ENCODE data around the gene DEFB112.

DEFB112 gene, protein sequence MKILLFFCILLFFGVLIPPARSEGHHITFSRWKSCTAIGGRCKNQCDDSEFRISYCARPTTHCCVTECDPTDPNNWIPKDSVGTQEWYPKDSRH

DNA sequence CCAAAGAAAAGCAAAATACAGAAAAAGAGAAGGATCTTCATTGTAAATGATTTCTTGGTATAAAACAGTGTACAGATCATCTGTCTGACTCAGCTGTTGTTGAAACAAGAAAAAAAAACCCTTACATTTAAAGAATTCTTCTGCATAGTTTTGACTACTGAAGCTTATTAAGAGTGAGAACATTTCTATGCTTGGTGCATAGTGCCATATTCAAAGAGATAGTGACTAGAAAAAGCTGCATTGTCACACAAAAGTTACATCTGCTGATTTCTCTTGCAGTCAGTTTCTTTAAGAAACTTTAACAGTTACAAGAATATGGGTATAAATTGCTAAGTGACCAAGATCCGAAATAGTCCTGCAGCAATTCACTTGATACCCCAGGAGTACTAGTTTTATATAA, at the start of gene DEFB112:
Gene DEFB112, minus strand, starts transcription at position 101 of the 400 bp plus-strand sequence. Its CDS starts 60 bp downstream, at position 41.
- no peak for DNase-seq (ENCODE audit: low spot score)

DNA sequence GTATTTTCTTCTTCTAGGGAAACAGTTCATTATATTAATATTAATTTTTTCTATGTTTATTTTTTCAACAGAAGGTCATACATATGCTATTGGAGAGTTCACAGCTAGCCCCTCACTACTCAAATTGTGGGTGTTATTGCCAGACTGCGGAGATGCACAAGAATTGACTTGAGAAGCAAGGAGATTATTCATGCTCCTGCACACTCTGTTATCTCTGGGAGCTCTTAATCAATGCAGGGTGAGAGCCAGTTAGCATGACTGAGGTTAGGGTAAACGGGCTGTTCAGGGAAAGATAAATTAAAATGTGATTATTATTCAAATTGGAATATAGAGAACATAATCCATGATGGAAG, 48.9 kb upstream of the DEFB112 start:
- DNase-seq (ENCODE audit: low spot score), result no peak

DNA sequence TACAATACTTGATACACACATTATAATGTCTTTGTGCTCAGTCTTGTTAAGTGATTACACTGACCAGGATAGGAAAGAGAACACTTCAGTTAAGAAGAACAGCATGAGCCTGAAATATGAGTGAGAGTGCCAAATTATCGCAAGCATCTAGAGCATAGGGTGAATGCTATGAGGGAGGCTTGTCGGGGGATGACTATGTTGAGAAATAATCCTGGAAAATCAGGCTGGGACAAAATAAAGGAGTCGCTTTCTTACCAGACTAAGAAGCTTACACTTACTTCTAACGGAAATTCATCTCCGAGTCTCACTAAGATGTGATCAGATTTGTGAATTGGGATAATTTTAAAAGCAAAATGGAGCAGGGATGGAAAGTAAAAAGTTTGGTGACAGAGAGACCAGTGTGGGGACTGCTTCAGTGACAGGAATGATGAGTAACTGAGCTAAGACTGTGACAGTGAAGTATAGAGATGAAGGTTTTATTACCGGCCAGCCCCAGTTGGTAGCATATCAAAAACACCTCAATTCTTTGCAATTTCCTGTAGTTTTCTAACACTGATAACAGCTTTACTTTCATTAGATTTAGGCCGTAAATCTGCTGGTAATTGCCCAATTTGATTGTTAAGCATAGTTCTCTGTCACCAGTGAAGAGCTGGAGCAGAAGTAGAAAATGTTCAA, 48.4 kb upstream of the DEFB112 start:
- no peak for DNase-seq (ENCODE audit: low spot score)

DNA sequence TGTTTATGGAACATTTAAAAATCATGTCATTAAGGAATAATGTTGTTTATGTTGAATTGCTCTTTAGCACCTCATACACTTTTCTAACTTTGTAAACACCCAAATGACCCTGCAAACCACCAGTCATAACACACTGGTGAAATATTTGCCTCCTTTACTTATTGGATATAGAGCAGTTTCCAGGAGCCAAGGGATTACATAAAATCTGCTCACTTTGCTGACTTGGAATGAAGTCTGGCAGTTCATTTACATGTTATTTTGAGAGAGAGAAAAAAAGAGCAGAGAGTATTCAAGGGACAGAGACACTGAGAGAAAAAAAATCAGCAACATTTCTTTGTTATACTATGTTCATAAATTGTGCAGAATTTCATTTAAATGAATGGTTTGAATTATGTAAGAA, 46.6 kb upstream of the DEFB112 start:
- no peak for DNase-seq (ENCODE audit: low spot score)

DNA sequence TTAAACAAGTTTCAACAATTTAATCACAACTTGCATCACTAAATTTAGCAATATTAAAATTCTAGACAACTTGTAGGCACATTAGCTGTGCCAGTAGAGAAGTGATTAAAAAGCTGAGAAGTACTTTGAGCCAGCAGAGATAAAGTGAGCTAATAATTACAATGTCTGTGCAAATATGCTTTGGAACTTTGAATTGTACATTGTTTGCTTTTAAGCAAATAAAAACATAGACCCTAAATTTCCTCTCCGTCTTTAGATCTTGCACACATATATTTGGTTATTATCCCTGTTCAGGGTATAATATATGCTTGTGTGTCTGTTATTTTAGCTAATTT, 44.2 kb upstream of the DEFB112 start:
- no peak for DNase-seq (ENCODE audit: low spot score)

DNA sequence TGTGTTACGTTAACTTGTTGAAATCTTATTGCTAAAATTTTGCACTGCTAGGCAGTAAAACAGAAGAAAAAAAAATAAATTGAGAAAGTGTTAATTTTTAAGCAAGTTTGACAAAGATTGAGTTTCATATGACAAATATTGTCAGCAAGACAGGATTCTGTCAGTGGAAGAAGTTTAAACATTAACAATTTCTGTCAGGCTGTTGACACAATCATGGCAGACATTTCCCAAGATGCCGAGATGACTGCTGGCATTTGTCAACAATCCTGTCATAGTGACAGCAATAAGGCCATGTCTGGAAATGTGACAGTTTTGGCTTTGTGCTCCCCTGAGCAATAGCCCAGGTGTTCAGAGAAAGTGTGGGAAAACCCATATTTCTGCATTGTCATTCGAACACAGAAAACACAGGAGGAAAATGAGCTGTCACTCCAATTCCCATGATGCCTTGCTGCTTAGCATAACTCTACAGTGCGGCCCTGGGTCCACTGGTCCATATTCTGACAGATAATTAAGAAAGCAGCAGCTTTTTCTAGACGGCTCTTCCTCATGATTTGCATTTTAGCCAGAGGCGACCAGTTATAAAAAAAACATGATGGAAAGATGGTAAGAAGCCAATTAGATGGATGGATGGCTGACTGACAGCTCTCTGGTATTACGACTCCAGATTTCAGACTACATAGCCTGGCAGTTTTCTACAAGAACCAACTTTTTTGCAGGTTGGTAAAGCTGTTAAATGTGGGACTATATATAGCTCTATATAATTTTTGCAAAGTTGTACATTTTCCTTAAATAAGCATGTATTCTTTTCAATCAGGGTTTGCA, 43.6 kb upstream of the DEFB112 start:
- DNase-seq (ENCODE audit: low spot score), result no peak

DNA sequence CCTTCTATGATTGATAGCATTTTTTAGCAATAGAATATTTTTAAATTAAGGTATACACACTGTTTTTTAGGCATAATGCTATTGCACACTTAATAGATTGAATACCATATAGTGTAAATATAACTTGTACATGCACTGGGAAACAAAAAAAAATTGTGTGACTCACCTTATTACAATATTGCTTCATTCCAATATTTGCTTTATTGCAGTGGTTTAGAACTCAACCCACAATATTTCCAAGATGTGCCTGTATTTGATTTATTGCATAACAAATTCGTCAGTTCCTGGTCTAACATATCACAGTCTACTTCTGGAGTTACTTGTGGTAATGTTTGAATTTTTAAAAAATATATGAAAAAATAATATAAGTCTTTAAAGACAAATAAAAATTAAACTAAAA, 41.9 kb upstream of the DEFB112 start:
- no peak for DNase-seq (ENCODE audit: low spot score)

DNA sequence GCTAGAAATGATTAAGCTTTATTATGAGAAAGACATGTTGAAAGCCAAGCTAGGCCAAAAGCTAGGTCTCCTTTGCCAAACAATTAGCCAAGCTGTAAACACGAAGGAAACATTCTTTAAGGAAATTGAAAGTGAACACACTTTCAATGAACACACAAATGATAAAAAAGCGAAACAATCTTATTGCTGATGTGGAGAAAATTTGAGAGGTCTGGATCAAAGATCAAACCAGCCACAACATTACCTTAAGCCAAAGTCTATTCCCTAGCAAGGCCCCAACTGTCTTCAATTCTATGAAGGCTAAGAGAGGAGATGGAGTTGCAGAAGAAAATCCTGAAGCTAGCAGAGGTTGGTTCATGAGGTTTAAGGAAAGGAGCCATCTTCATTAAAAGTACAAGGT, 40.2 kb upstream of the DEFB112 start:
- DNase-seq (ENCODE audit: low spot score), result no peak

DNA sequence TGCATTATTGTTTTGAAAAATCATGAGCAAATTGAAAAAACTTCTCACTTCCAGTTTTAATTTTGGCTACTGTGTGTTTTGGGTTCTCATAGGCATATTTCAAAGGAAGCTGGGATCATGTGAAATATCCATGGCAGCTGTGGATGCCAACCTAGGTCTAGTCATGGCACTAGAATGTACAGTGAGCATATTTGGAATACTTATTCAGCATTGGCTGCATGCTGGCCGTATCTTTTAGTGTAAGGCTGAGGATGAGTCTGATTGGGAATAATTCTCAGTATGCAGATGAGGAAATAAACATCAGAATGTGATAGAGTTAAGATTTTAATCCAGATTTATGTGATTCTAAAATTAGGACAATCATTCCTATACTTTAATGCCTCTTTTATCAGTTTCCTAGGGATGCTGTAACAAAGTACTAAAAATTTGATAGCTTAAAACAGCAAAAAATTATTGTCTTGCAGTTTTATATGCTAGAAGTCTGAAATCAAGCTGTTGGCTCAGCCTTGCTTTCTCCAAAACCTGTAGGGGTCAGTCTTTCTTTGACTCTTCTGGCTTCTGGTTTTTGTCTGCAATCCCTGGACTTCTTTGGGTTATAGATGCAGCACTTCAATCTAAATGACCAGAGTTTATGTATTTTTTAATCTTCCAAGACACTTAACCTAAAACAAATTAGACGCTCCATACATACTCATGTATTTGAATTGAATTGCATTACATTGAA, 37.7 kb upstream of the DEFB112 start:
- DNase-seq (ENCODE audit: low spot score), result no peak

DNA sequence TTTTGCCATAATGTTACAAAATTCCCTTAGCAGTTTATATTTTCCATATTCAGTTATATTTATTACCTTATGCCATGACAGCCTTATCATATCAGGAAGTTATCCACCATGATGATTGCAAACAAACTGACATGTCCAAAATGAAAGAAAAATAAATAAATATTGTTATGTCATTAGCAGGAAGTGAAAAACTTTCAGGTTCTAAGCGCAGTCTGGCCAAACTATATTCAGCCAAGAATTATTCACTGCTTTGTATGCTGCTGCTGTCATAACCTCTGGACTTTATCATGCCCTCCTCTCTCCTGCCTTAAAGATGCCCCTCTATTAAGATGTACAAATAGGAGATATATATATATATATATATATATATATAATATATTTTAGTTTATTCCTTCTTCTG, 27.7 kb upstream of the DEFB112 start:
- DNase-seq (ENCODE audit: low spot score), result no peak

DNA sequence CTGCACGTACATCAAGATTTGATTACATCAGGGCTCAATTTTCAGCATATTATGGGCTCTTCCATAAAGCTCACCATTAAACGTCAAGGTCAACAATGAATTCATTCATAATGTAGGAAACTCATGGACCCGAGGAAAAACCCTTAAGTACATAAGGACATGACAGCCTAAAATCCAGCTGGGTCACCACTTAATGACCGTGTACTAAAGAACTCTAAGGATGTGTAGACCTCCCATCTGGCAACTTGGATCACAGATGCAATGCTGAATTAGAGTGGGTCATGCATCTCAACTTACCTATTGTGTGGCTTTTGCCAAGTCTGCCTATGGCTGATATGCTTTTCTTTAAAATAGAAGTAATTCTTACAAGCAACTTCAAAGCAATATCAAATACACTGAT, 26.7 kb upstream of the DEFB112 start:
- DNase-seq (ENCODE audit: low spot score), result no peak

DNA sequence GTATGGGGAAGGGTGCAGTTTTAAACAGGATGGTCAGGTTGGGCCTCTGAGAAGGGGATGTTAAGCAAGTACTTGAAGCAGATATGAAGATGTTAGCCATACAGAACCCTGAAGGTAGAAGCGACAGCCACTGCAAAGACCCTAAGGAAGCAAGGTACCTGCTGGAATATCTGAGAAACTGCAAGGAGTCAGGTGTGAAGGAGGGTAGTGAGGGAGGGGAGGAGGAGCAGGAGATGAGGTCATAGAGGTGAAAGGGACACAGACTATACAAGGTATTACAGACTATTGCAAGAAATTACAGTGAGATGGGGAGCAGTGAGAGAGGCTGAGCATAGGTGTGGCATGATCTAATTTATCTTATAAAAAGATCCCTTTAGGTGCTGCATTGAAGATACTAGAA, 22.2 kb upstream of the DEFB112 start:
- no peak for DNase-seq (ENCODE audit: low spot score)

DNA sequence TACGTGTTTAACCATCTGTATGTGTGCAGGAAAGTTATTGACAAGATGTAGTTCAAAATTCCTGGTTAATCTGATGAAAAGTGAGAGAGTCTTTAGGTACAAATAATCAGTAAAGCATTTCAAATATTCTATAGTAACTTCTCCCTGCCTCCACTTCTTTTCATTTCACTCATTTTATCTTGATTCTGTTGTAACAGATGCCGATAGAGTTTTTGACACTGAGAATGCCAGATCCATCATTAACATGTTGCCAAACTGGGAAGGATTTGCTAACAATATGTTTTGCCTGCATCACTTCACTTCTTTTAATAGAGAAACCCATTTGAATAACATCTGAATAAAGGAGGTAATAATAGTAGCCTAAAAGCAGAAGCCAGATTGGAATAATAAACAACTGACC, 20.4 kb upstream of the DEFB112 start:
- no peak for DNase-seq (ENCODE audit: low spot score)

DNA sequence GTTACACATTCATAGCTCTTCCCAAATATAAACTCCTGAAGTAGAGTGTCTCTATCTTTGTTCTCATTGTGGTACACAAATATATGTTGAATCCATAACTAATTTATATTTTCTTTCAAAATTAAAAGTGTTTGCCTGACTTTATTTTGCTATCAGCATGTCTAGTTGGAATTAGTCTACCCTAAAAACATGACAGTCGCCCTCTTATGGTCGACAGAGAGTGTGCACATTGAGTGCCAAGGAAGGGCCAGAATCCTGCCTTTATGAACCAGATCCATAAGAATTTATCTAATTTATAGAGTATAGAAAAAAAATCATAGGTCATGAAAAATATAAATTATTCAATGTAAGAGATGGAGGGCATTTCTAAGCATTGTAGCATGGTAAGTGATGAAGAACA, 12.3 kb upstream of the DEFB112 start:
- DNase-seq (ENCODE audit: low spot score), result no peak

DNA sequence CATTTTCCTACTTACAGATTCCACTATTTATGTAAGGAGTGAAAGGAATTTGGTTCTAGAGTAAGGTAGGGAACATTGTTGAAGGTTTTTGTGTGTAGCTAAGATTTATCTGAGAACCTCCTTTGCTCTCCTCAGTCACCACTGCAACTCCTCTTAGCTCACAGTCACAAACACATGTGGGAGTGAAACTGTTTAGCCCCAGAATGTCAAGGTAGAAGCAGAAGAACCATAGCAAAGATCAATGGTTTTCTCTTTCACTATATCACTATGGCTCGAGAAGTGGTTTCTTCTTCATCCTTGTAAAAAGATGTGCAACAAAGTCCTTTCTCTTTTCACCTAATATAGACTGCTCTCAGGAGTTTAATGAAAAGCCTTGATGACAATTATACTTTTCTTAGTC, 6.5 kb upstream of the DEFB112 start:
- no peak for DNase-seq (ENCODE audit: low spot score)

DNA sequence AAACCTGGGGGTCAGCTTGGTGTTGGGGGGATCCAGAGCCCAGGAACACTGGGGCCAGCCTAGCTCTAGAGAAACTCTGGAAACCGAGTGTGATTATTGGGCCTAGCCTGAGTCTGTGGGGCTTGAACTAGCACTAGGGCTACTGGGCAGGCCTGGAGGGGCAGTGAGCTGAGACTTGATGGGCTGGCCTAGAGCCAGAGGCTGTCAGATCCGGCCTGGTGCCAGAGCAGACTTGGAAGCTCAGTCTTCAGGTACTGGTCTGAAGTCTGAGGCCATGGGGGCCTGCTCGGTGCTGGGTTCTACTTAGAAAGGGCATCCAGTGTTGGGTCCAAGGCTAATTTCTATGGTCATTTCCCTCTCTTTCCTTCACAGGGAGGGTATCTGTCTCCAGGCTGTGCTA, 2.7 kb downstream of the DEFB112 start:
- DNase-seq (ENCODE audit: low spot score), result no peak

DNA sequence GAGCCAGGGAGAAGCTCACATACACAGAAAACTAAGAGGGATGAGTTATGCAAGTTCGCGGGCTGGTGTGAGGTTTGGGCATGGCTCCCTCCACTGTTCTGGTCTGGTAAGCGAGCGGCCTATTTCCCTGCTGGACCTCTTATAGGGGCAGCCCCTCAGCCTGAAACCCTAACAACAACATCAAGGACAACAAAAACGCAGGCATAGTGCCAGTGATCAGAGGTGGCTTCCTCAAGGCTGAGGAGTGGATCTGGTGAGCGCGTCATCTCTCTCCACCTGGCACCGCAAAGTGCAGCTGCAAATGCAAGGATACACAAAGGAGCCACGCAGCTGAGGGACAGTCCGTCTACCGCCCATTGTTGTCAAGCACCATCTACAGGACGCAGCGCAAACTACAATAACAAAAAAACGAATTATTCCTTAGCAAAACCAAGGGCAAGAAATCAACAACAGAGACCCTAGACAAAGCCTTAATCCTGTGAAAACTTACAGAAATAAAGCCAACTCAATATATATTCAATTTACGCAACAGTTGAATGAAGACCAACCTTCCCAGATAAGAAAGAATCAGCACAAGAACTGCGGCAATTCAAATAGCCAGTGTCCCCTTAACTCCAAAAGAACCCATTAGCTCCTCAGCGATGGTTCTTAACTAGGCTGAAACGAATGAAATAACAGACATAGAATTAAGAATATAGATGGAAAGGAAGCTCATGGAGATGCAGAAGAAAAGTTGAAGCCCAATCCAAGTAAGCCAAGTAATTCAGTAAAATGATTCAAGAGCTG, 18.8 kb downstream of the DEFB112 start:
- peak; percentile 8 for DNase-seq (ENCODE audit: low spot score)

DNA sequence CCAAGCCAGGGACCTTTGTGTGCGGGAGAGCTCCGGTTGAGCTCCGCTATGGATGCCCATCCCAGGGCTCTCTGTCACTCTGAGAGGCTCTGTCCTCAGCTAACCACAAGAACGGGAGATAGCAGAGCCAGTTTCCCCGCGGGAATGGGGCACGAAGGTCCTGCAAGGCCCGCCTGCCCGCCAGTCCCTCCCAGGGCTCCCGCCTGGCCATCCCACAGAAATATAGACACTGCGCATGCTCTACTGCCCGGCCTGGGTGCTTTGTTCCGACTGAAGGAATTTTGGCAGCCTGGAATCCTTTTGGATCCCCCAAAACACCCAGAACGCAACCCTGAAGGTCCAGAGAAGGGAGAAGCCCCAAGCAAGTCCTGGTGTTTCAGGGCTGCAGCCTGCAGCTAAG, 19.4 kb downstream of the DEFB112 start:
- DNase-seq (ENCODE audit: low spot score), result no peak

DNA sequence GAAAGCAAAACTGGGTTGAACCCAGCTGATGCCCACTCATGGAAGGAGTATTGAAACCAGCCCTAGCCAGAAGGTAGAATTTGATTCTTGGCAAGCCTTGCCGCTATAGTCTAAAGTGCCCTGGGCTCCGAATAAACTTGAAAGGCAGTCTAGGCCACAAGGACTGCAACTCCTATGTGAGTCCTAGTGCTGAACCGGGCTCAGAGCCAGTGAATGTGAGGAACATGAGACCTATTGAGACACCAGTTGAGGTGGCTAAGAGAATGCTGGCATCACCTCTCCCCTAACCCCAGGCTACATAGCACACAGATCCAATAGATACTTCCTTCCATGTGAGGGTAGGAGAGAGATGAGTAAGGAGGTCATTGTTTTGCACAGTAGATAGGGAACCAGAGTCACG, 24.5 kb downstream of the DEFB112 start:
- DNase-seq (ENCODE audit: low spot score), result no peak

DNA sequence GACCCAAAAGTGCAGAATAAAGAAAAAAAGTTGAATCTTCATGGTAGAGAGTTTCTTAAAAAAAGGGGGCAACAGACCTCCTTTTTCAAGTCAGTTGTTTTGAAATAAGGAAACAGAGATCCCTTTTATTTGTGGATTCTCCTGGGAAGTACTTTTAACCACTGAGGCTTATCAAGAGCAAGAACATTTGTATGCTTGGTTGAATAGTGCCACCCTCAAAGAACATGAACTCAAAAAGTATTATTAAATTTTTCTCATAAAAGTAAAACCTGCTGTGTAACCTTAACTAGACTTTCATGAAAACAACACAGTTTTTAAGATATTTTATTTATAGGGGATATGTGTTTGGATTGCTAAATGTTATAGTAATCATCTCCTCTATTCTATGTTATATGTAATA, 27.8 kb downstream of the DEFB112 start, which contains the start of gene DEFB110:
Gene DEFB110, minus strand, starts transcription at position 101 of the 400 bp plus-strand sequence. Its CDS starts 59 bp downstream, at position 42.
- no peak for DNase-seq (ENCODE audit: low spot score)

DNA sequence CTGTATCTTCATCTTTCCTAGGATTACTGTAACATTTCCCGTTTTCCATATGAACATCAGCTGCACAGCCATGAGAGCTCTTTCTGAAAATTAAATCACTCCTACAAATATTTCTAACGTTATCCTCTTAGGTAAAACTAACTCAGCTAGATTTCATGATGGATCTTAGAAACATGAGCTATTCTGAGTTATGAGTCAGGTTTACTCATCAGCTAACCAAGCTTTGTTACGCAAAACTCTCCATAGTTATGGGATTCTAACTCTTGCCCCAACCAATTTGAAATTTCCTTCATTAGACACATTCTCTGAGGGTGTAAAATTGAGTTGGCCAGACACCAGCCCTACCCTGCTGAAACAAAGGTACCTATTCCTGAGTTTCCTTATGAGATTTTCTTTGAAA, 41.9 kb downstream of the DEFB112 start:
- DNase-seq (ENCODE audit: low spot score), result no peak

DNA sequence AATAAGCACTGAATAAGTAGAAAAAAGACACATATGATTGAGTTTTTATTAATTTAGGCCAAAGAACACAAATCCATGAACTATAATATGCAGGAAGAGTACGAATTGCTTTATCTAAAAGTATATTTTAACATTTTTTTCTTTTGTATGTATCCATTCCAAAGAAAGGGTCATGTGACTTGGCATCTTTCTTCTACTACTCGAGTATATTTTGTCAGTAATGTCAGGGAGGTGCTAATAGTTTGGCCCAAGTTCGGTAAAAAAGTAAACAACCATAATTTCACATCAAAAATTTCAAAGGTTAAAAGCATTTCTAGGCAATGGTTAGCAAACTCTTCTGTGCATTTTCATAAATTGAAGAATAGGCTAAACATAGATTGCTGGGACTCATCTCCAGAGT, 46.6 kb downstream of the DEFB112 start:
- DNase-seq (ENCODE audit: low spot score), result no peak

Data from COLO829 (cell line).